Measurements from ENCODE around the gene ST3GAL3. TPM values are rescaled to one million over a fixed set of nuclear protein-coding genes. Genes with fewer than 3 reads are reported as not detected.

ST3GAL3 gene
- total and polyA plus RNA-seq, 10 of the 15 experiments (the other 5 are each of a cell fraction or from before 2014, with no cell fraction given), result 1.2 to 19.3 (median 11.0) TPM

GRCh38 chr1:43688109-43688387, 19.3 kb upstream of the ST3GAL3 start (continued):
- TF ChIP-seq USF2 (IDR thresholded peaks at IDR 0.05; ENCODE audit: borderline replicate concordance, low read depth, low read length) (no peak), BACH1 (IDR thresholded peaks at IDR 0.05; ENCODE audit: borderline replicate concordance) (no peak), JUND (IDR thresholded peaks at IDR 0.05; ENCODE audit: low read depth, low read length) (no peak), MYC (IDR thresholded peaks at IDR 0.05; ENCODE audit: insufficient read depth, insufficient read length, insufficient replicate concordance, low read length, severe bottlenecking) (no peak), EP300 (IDR thresholded peaks at IDR 0.05; ENCODE audit: borderline replicate concordance in 1 of 2, control insufficient read depth in 1 of 2, low read depth in 2 of 2, low read length in 2 of 2) (no peak)

- TF ChIP-seq ZBTB4 (CRISPR knock-in tag; IDR thresholded peaks at IDR 0.05) (no peak), PAX8 (IDR thresholded peaks at IDR 0.05) (no peak)
- CTCF ChIA-PET, result interaction anchor here (1.0 to 2.8 kb wide), 4 partner anchors 23 to 75 kb away, joined by 3 to 8 read pairs (median 4); no protein-coding TSS in a partner anchor
- in situ Hi-C loops (cut with MboI), result no loop called here
Measured at GRCh38 chr1:43688594-43689000, 18.7 kb upstream of the ST3GAL3 start.

More at GRCh38 chr1:43688594-43689000, 18.7 kb upstream of the ST3GAL3 start:
- Histone ChIP-seq H3K4me1 (ENCODE audit: control insufficient read depth, insufficient read depth, low read length) (no peaks in the 10 kb centered on the region), H3K79me2 (ENCODE audit: control insufficient read depth, insufficient read depth, low read length) (no peaks in the 10 kb centered on the region), H2AFZ (ENCODE audit: control insufficient read depth, low read depth, low read length) (no peak overlapping the region), H3K4me2 (ENCODE audit: control insufficient read depth, insufficient read depth) (no peak overlapping the region), H3K9ac (ENCODE audit: control insufficient read depth, insufficient read depth, low read length) (no peak overlapping the region), H4K20me1 (ENCODE audit: control insufficient read depth, insufficient read depth) (no peaks in the 10 kb centered on the region), H3K9me3 (replicated peaks; ENCODE audit: control insufficient read depth, insufficient read depth, low read length) (no peaks in the 10 kb centered on the region), H3K36me3 (ENCODE audit: control insufficient read depth in 2 of 2, insufficient read depth in 2 of 2, low read length in 1 of 2) (peaks cover 48 to 67% of the 10 kb centered on the region in 2 experiments), H3K27me3 (replicated peaks in 1 of 2; ENCODE audit: control insufficient read depth in 2 of 2, insufficient read depth in 2 of 2, low read length in 1 of 2) (no peaks in the 10 kb centered on the region), H3K27ac (ENCODE audit: control insufficient read depth, insufficient read depth) (no peak overlapping the region), H3K4me3 (no peak overlapping the region)
- SMC1A ChIA-PET (ENCODE audit: uncharacterized antibody, unreplicated experiment), result no interaction called here
- WGBS (ENCODE audit: insufficient coverage, insufficient replicate concordance, low lambda C conversion rate, missing lambda C conversion rate), result 80% methylated on average over 2 of the region's 2 CpGs
- intact Hi-C loops (cut with micrococcal nuclease; ENCODE audit: unreplicated experiment), result no loop called here
- FAIRE-seq (no peak), DNase-seq (ENCODE audit: low read depth, low spot score) (no peak), ATAC-seq (no peak)
- POLR2A ChIA-PET, result interaction anchor here (1.3 kb wide), 1 partner anchor 38 kb away, joined by 3 read pairs; the partner anchor contains the start of gene KDM4A
- RAD21 ChIA-PET (ENCODE audit: unreplicated experiment), result interaction anchor here (0.6 to 0.9 kb wide), 2 partner anchors 35 to 246 kb away, joined by 3 read pairs; no protein-coding TSS in a partner anchor
- BruUV-seq (replicated peaks), result no TSS peak

Measured in GM12878 (cell line).